GM21529 (cell line): ENCODE measurements around the gene SORCS2.

ENCODE experiments used
- ATAC-seq: cut with Tn5 transposase; IDR thresholded peaks from one replicate; pipeline ENCODE4 v1.9.1; 2021; ENCODE audit not compliant: unreplicated experiment

The SORCS2 gene

GRCh38 chr4:7733801-7734650 lies 541.7 kb downstream of the SORCS2 start:
- no peak for ATAC-seq

- ATAC-seq, result no peak
Measured at GRCh38 chr4:7734651-7735260, 542.4 kb downstream of the SORCS2 start.

DNA sequence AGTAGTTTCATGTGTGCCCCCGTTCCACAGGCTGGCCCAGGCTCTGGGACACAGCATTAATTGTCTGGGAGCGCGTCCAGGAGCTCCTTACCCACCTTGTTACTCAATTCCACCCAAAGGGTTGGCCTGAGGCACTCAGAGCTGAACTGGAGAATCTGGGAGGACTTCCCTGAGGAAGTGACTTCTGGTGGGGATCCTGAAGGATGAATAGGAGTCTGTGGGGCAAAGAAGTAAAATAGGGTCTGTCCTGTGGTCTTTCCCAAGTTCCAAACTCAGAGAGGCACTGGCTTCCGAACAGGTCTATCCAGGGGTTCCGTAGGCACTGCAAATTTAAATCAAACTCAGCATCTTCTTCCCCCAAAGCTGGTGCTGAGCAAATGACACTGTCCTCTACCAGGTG lies 543.1 kb downstream of the SORCS2 start:
- no peak for ATAC-seq

GRCh38 chr4:7735961-7736360 lies 543.6 kb downstream of the SORCS2 start:
- no peak for ATAC-seq

DNA sequence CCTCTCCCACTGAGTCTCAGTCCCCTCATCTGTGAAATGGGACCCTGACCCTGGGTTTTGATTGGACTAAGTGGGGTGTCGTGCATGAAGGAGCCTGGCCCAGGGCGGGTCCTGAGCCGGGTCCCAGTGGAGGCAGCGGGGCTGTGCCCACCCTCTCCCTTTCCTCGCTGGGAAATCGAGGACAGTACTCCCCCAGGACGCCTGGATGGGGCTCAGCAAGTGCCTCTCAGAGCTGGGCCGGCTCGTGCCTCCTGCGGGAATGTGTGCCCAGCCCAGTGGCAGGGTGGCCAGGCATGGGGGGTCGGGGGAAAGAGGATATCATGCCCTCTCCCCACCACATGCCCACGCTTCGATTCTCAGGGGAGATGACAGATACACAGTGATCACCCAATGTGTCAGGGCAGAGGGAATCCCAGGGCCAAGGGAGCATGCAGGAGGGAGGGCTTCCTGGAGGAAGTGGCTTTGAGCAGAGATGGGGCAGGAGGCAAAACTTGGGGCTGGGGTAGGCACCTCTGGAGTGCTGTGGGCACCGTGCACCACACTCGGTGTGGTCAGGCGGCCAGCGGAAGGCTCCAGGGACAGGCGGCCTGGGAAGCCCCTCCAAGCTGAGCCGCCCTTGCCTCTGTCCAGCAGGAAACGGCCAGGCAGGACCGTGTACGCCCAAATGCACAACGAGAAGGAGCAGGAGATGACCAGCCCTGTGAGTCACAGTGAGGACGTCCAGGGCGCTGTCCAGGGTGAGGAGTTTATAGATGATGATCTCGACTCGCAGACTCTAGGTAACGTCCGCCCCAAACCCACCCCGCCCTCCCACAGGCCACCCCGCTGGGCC lies 544.3 kb downstream of the SORCS2 start:
- no peak for ATAC-seq

DNA sequence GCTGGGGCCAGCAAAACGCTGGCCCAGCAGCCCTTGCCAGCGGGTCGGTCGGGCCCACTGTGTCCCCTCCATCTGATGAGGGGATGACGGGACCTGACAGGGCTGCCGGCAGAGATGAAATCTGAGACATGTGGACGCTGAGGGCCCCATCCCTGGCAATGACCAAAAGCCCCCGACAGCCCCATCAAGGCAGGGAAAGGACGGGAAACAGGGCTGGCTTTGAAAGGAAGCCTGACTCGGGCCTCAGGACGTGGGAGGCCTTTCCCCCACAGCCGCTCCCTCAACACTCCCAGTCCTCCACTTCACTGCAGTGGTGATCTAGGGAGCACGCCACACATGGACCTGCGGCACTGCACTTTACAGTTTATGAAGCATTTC lies 544.9 kb downstream of the SORCS2 start:
- no peak for ATAC-seq

- no peak for ATAC-seq
Measured at GRCh38 chr4:7737752-7738457, 545.6 kb downstream of the SORCS2 start.

- no peak for ATAC-seq
Measured at GRCh38 chr4:7738458-7739076, 546.2 kb downstream of the SORCS2 start.

GRCh38 chr4:7739077-7739917 lies 547.0 kb downstream of the SORCS2 start:
- no peak for ATAC-seq

DNA sequence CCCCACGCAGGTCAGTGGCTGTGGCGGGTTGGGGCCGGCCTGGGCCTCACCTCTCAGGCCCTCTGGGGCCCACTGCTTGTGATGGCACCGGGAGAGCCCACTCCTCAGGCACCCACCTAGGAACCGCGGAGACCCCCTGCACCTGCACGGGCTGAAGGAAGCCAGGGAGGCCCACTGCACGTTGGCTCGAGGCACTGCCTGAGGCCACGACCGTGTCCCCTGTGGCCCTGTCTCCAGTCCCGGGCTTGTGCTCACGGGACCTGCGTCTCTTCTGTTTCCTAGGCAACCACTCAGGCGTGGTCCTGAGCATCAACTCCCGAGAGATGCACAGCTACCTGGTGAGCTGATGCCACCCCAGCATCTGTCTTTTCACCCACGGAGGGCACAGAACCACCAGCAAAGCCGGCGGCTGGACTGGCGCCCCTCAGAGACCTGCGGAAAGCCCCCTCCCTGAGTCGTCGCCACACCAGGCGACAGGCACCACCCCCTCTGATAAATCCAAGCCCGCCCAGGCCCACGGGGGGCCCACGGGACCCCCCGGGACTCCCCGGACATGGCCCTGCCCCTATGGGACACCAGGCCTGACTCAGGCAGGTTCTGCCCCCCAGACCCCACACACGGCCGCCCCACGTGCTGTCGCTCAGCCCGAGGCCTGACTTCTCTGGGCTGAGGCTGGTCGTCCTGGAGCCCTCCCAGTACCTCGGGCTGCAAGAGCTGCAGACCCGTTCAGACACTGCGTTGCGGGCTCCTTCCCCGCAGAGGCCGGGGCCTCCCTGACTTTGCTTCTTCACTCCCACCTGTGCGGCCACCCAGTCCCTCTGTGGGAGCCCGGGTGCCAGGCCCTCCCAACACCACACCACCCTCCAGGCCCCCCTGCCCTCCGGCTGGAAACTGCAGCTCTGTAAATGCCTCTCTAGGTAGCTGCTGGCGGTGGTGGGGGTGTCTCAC lies 547.9 kb downstream of the SORCS2 start:
- no peak for ATAC-seq

DNA sequence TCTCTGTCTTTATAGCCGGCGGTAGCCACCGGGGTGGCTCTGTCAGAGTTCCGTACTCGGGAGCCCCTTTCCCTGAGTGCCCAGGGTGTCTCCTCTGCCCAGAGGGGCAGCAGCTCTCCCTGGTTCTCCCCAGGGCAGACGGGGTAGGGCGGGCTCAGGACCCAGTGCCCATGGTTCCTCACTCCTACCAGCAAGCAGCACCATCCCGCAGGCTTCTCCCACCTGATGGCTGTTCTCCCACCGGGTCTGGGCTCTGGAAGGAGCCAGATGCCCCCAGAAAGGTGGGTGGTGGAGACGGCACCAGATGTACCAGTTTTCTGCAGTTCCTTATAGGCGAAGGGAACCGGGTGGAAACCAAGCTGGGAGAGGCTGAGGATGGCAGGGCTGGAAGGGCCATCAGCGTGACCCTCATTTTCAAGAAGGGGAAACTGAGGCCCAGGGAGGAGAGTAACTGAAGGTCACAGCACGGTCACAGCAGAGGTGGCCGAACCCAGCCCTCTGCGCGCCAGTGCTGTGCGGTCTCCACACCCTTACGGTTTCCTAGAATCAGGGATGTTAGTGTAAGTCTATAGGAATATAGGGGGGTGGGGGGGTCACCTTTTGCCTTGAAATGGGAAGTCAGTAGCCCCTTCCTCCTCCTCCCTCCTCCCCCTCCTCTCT lies 548.7 kb downstream of the SORCS2 start:
- ATAC-seq, result no peak

- ATAC-seq, result no peak
Measured at GRCh38 chr4:7741946-7742806, 549.8 kb downstream of the SORCS2 start.

GRCh38 chr4:7742807-7743280 lies 550.5 kb downstream of the SORCS2 start:
- ATAC-seq, result no peak

DNA sequence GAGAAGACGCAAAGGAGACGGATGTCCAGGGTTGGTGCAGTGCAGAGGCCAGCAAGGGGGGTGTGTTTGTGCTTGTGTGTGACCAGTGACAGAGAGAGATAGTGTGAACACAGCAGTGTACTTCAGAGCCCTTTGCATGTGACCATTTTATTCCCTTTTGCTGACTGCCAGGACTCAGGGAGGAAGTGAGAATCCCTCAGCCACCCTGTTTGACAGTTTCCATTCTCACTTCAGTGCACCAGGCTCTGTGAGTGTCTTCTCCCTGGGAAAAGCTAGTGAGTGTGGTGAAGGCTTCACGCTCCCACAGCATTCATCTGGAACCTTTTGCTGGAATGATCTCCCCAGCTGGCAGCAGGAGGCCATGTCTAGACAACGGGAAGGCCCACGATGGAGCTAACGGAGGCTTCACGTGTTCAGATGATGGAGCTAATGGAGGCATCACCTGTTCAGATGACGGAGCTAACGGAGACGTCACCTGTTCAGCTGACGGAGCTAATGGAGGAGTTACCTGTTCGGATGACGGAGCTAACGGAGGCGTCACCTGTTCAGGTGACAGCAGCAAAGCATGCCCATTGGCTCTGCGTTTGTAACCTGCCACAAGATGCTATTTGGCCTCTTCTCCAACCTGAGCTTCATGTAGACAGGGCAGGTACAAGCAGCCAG lies 551.9 kb downstream of the SORCS2 start:
- no peak for ATAC-seq

- no peak for ATAC-seq
Measured at GRCh38 chr4:7745301-7745885, 553.1 kb downstream of the SORCS2 start.
